Osteocyte (in vitro differentiated cells): Measurements from ENCODE around the gene CYP3A4. TPM values are rescaled to one million over a fixed set of nuclear protein-coding genes. Genes with fewer than 3 reads are reported as not detected.

Experiments
- DNase-seq: peaks from one replicate; pipeline ENCODE4 v3.0.0; 2021; ENCODE audit warnings: mixed read lengths; ENCODE audit not compliant: unreplicated experiment; ENCODE audit errors: extremely low spot score
- H3K27ac Mint-ChIP-seq: one replicate; pipeline ENCODE4 v1.8.0; 2021; ENCODE audit warnings: mild to moderate bottlenecking, mixed read lengths; ENCODE audit not compliant: unreplicated experiment
- H3K27me3 Mint-ChIP-seq: one replicate; pipeline ENCODE4 v1.8.0; 2021; ENCODE audit warnings: mixed read lengths; ENCODE audit not compliant: unreplicated experiment
- H3K36me3 Mint-ChIP-seq: one replicate; pipeline ENCODE4 v1.8.0; 2021; ENCODE audit warnings: mixed read lengths; ENCODE audit not compliant: unreplicated experiment
- H3K4me1 Mint-ChIP-seq: one replicate; pipeline ENCODE4 v1.8.0; 2021; ENCODE audit warnings: mixed read lengths; ENCODE audit not compliant: unreplicated experiment
- H3K4me3 Mint-ChIP-seq: one replicate; pipeline ENCODE4 v1.8.0; 2021; ENCODE audit warnings: mild to moderate bottlenecking, moderate library complexity, mixed read lengths; ENCODE audit not compliant: unreplicated experiment
- H3K9me3 Mint-ChIP-seq: one replicate; pipeline ENCODE4 v1.8.0; 2021; ENCODE audit warnings: mixed read lengths; ENCODE audit not compliant: unreplicated experiment
- total RNA-seq: library from RNA; stranded (reverse); gene quantifications from 2 replicates; pipeline ENCODE4 v1.2.1, GENCODE V29; 2021
- TF ChIP-seq, protein P1 (sequence below): fragments of 200-600 bp; sonication (generic); IDR thresholded peaks from 2 replicates; pipeline ENCODE4 v1.5.0; 2021; ENCODE audit warnings: antibody characterized with exemption, mild to moderate bottlenecking, moderate library complexity

CYP3A4 gene
- total RNA-seq, 1 donor from 2014 or later, result not detected

DNA sequence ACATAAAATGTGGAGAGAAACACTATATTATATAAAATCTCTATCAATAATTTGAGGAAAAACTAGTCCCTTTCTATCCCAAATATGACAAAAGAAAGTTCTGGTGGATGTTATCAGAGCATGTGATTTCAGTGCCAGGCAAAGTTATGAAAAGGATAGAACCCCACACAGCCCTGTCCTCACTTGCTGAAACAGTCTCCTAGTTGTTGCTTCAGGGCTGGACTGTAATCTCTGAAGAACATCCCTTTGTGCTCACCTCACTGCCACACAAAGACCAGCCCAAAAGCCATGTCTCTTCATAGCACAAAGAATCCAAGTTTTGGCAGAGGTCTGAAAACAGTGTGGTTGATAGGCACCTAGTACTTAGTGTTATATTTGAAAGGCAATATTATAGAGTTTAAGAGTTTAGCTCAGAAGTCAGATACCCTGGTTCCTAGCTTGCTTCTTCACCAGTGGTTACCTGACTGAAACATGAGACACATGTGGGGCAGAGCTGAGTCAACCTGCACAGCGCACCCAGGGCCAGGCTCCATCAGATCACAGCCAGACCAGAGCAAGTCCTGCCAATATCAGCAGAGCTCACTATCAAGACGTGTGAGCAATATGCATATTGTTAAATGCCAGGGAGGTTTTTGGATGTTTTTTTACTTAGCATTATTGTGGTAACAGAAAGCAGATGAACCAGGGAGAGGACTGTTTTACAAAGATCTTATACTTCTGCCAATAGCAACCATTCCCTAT lies 74.0 kb downstream of the CYP3A4 start:
- Mint-ChIP-seq H3K27ac (no peak overlapping the region), H3K36me3 (no peaks in the 10 kb centered on the region), H3K4me3 (no peak overlapping the region), H3K9me3 (no peaks in the 10 kb centered on the region), H3K27me3 (peaks cover 17% of the 10 kb centered on the region), H3K4me1 (no peaks in the 10 kb centered on the region)
- no peak for DNase-seq
- TF ChIP-seq, protein P1, sequence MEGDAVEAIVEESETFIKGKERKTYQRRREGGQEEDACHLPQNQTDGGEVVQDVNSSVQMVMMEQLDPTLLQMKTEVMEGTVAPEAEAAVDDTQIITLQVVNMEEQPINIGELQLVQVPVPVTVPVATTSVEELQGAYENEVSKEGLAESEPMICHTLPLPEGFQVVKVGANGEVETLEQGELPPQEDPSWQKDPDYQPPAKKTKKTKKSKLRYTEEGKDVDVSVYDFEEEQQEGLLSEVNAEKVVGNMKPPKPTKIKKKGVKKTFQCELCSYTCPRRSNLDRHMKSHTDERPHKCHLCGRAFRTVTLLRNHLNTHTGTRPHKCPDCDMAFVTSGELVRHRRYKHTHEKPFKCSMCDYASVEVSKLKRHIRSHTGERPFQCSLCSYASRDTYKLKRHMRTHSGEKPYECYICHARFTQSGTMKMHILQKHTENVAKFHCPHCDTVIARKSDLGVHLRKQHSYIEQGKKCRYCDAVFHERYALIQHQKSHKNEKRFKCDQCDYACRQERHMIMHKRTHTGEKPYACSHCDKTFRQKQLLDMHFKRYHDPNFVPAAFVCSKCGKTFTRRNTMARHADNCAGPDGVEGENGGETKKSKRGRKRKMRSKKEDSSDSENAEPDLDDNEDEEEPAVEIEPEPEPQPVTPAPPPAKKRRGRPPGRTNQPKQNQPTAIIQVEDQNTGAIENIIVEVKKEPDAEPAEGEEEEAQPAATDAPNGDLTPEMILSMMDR, result no peak

DNA sequence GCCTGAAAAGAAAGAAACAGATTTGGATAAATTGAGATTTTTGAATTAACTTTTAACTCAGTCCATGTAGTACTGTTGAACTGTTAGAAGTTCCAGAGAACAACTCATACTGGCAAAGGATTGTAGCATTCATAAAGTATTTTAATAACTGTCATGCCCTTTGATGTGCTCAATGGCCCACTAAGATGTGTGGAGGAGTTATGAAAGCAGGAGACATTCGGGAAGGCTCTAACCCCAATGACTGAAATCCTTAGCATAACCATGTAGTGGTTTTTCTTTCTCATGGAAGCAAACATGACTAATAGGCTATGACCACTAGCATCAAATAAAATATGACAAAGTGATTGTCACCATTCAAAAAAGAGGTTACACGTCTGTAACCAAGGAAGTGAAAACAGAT lies 74.7 kb downstream of the CYP3A4 start:
- DNase-seq, result no peak
- Mint-ChIP-seq H3K27me3 (peaks cover 17% of the 10 kb centered on the region), H3K27ac (no peak overlapping the region), H3K4me3 (no peak overlapping the region), H3K9me3 (no peaks in the 10 kb centered on the region), H3K36me3 (no peaks in the 10 kb centered on the region), H3K4me1 (no peaks in the 10 kb centered on the region)
- TF ChIP-seq, protein P1, result no peak

DNA sequence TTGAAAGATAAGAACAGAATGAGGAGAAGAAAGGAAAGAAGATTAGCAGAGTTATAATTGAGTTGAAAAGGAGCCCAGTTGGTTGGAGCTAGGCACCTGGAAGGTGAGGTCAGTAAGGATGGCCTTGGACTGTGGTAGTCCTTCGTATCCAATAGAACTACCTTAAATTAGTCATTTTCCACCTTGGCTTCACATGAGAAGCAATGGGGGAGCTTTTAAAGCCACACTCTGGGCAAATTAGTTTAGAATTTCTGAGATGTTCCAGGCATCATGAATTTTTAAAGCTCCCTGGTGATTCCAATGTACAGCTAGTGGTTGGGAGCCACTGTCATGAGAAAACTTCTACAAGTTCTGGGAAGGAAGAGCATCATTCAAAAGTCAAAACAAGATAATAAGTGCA lies 76.9 kb downstream of the CYP3A4 start:
- H3K4me3 Mint-ChIP-seq, result no peak overlapping the region

More for the DNA sequence above, 76.9 kb downstream of the CYP3A4 start:
- no peaks in the 10 kb centered on the region for H3K9me3 Mint-ChIP-seq
- H3K27me3 Mint-ChIP-seq, result peaks cover 22% of the 10 kb centered on the region
- H3K36me3 Mint-ChIP-seq, result no peaks in the 10 kb centered on the region
- H3K4me1 Mint-ChIP-seq, result no peaks in the 10 kb centered on the region
- TF ChIP-seq, protein P1, result no peak
- H3K27ac Mint-ChIP-seq, result no peak overlapping the region
- DNase-seq, result no peak

Other genes starting within 250 kb of the CYP3A4 start
- gene FAM200A, start 232.1 kb downstream of the CYP3A4 start, total RNA-seq, result 5.3 and 6.3 TPM in 2 replicates
- 62.8 and 64.2 TPM in 2 replicates for gene ZNF655, start 225.5 kb downstream of the CYP3A4 start, total RNA-seq
- gene TMEM225B, start 185.9 kb downstream of the CYP3A4 start, total RNA-seq, result 1.1 and 1.6 TPM in 2 replicates
- 19.6 and 20.7 TPM in 2 replicates for gene ZSCAN25, start 167.2 kb downstream of the CYP3A4 start, total RNA-seq
- gene CYP3A5, start 104.2 kb downstream of the CYP3A4 start, total RNA-seq, result not detected in 2 replicates
- not detected in 2 replicates for gene CYP3A7, start 49.0 kb downstream of the CYP3A4 start, total RNA-seq
- gene CYP3A43, start 43.8 kb upstream of the CYP3A4 start, total RNA-seq, result not detected in 2 replicates
- gene OR2AE1, start 92.8 kb upstream of the CYP3A4 start, total RNA-seq, result not detected in 2 replicates
- gene TRIM4, start 135.3 kb upstream of the CYP3A4 start, total RNA-seq, result 13.1 and 14.3 TPM in 2 replicates
- not detected in 2 replicates for gene GJC3, start 145.4 kb upstream of the CYP3A4 start, total RNA-seq
- not detected in 2 replicates for gene AZGP1, start 191.8 kb upstream of the CYP3A4 start, total RNA-seq
- 84.1 and 90.4 TPM in 2 replicates for gene ZKSCAN1, start 231.4 kb upstream of the CYP3A4 start, total RNA-seq